ENCODE results near the gene HARBI1.
A peak's percentile ranks its signal among the peaks of the same experiment; 100 is the strongest.

HARBI1 gene

DNA sequence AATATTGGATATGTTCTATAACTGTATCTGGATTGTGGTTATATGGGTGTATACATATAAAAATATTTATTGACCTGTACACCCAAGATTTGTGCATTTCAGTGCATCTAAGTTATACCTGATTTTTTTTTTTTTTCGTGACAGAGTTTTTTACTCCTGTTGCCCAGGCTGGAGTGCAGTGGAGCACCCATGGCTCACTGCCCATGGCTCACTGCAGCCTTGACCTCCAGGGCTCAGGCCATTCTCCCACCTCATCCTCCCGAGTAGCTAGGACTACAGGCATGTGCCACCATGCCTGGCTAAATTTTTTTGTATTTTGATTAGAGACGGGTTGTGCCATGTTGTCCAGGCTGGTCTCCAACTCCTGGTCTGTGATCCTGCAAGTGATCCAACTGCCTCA is 24.6 kb upstream of the HARBI1 start:
- H3K36me3 Mint-ChIP-seq, result peaks cover 19% of the 10 kb centered on the region

DNA sequence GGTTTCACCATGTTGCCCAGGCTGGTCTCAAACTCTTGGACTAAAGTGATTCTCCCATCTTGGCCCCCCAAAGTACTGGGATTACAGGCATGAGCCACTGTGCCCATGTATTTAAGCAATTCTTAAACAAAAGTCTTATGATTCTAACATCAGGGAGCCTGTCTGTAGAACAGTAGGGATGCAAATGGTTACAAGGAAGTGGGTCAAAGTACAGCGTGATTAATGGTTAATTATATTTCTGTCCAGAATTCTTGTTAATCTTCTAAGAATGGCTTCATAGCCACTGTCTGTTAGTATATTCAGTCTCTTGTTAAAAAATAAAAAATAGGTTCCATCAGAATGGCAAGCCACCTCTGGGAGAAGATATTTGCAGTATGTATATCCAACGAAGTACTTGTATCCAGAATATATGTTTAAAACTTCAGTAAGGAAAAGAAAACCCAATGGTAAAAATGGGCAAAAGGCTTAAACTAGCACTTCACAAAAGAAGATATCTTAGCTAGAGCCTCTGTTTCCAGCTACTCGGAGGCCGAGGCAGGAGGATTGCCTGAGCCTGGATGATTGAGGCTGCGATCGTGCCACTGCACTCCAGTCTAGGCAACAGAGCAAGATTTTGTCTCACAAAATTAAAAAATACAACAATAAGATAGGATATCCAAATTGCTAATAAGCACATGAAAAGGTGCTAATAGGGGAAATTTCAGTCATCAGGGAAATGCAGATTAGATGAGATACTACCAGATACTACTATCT is 23.2 kb upstream of the HARBI1 start:
- peaks cover 13% of the 10 kb centered on the region for H3K36me3 Mint-ChIP-seq
- no peak overlapping the region for H3K27ac Mint-ChIP-seq
- H3K4me1 Mint-ChIP-seq, result peaks cover 21% of the 10 kb centered on the region
- peaks cover 4% of the 10 kb centered on the region for H3K9me3 Mint-ChIP-seq
- no peak overlapping the region for H3K4me3 Mint-ChIP-seq
- H3K27me3 Mint-ChIP-seq, result no peaks in the 10 kb centered on the region

More for the DNA sequence above, 24.6 kb upstream of the HARBI1 start:
- H3K27ac Mint-ChIP-seq, result no peak overlapping the region
- peaks cover 21% of the 10 kb centered on the region for H3K4me1 Mint-ChIP-seq
- H3K27me3 Mint-ChIP-seq, result no peaks in the 10 kb centered on the region
- H3K9me3 Mint-ChIP-seq, result peaks cover 4% of the 10 kb centered on the region
- no peak overlapping the region for H3K4me3 Mint-ChIP-seq

DNA sequence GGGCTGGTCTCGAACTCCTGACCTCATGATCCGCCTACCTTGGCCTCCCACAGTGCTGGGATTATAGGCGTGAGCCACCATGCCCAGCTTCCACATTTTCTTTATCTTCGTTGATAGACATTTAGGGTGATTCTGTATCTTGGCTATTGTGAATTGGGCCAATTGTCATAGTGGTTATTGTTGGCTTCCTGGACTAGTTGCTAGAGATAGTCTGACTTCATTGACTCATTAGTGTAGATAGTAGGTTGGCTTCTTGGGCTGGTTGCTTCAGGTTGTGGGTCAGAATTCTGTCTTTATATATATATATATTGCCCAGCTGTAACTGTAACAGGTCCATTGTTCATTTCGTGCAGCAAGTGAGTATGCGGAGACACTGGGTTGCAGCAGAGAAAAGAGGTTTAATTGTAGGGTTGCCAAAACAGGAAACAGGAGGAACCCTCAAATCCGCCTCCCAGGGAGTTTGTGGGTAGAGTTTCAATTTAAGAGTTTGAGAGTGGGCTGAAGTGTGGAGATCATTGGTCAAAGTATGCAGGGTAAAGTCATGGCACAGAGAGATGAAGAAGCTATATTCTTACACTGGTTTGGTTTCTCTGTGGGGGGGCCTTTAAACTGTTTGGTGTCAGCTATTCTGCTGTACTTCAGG is 22.3 kb upstream of the HARBI1 start:
- no peaks in the 10 kb centered on the region for H3K27me3 Mint-ChIP-seq
- H3K27ac Mint-ChIP-seq, result no peak overlapping the region
- H3K4me3 Mint-ChIP-seq, result no peak overlapping the region
- peaks cover 21% of the 10 kb centered on the region for H3K4me1 Mint-ChIP-seq
- peaks cover 4% of the 10 kb centered on the region for H3K9me3 Mint-ChIP-seq
- peaks cover 12% of the 10 kb centered on the region for H3K36me3 Mint-ChIP-seq

DNA sequence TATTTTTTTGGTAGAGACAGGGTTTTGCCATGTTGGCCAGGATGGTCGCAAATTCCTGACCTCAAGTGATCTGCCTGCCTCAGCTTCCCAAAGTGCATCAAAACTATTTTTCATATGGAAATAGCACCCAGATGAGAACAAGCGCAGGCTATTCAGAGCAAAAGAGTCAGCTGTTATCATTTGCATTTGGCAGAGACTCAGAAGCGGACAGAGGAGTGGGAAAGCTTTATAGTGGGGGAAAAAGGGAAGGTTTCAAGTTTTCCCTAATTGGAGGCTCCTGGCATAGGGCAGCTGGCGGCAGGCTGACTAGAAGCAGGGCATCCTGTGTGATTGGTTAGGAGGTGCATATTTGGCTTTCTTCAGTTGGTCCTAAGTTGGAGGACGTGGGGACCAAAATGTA is 20.5 kb upstream of the HARBI1 start:
- H3K9me3 Mint-ChIP-seq, result peaks cover 4% of the 10 kb centered on the region
- H3K4me1 Mint-ChIP-seq, result peaks cover 14% of the 10 kb centered on the region
- no peak overlapping the region for H3K4me3 Mint-ChIP-seq
- H3K27ac Mint-ChIP-seq, result no peak overlapping the region
- no peaks in the 10 kb centered on the region for H3K27me3 Mint-ChIP-seq
- H3K36me3 Mint-ChIP-seq, result peaks cover 14% of the 10 kb centered on the region

DNA sequence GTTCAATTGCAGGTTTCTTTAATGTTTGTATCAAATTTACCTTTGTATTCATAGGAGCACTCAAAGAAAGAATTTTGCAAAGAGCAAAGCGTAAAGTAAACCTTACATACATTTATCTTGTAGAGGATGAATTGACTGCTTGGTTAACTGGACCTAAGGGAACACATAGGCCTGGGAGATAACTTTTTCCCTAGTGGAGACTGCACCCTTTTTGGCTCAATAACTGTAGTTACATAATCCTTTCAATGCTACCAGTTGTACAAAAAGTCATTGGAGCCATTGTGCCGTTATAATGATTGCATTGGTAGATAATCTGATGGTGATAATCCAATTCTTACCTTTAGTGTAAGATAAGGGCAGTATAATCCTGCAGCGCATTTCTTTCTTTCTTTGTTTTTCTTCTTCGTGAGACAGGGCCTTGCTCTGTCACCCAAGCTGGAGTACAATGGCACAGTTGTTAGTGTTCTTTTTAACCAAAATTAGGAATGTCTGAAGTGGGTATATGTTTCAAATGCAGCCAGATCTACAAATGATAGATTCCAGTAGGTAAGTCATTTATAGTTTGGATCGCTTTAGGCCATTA is 18.6 kb upstream of the HARBI1 start:
- Mint-ChIP-seq H3K36me3 (peaks cover 15% of the 10 kb centered on the region), H3K27ac (no peak overlapping the region), H3K27me3 (no peaks in the 10 kb centered on the region), H3K9me3 (peaks cover 4% of the 10 kb centered on the region), H3K4me3 (no peak overlapping the region), H3K4me1 (peaks cover 15% of the 10 kb centered on the region)

DNA sequence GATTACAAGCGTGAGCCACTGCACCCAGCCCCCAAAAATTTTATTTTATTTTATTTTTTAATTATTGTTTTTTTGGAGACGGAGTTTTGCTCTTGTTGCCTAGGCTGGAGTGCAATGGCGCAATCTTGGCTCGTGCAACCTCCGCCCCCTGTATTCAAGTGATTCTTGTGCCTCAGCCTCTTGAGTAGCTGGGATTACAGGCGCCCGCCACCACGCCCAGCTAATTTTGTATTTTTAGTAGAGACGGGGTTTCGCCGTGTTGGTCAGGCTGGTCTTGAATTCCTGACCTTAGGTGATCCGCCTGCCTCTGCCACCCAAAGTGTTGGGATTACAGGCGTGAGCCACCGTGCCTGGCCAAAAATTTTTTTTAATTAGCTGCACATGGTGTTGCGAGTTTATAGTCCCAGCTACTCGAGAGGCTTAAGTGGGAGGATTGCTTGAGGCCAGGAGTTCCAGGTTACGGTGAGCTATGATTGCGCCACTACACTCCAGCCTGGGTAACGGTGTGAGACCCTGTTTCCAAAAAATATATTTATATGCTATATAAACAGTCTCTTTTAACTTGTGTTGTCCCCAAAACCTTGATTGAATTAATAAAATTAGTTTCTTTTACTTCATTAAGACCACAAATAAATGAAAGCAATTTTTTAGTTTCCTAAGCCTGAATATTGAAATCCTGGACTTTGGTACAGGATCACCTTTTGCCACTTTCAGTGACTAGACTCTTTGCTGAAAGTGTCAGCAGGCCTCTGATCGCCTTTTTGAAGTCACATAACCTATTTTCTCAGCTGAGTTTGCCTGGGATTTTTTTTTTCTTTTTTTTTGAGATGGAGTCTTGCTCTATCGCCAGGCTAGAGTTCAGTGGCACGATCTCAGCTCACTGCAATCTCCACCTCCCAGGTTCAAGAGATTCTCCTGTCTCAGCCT is 16.5 kb upstream of the HARBI1 start:
- no peak overlapping the region for H3K4me3 Mint-ChIP-seq
- peaks cover 13% of the 10 kb centered on the region for H3K4me1 Mint-ChIP-seq
- H3K27me3 Mint-ChIP-seq, result no peaks in the 10 kb centered on the region
- H3K36me3 Mint-ChIP-seq, result peaks cover 10% of the 10 kb centered on the region
- no peak overlapping the region for H3K27ac Mint-ChIP-seq
- H3K9me3 Mint-ChIP-seq, result no peaks in the 10 kb centered on the region

DNA sequence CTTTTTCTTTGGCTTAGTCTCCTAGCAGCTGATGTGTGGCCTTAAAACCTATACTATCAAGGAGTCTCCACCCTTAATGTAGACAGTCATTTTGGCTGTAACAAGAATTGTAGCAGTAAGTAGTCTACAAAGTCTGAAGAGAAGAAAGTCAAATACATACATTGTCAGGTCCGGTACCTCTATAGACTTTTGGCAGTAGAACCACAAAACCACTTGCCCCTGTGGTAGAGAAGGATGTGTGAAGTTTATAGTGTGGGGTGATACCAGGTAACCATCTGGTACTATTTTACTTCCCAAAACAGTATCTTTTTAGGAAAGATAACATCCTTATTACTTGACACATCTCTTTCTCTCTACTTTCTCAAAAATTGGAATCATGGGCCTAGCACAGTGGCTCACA is 15.5 kb upstream of the HARBI1 start:
- Mint-ChIP-seq H3K9me3 (no peaks in the 10 kb centered on the region), H3K4me3 (no peak overlapping the region), H3K4me1 (peaks cover 10% of the 10 kb centered on the region), H3K36me3 (peaks cover 8% of the 10 kb centered on the region), H3K27me3 (no peaks in the 10 kb centered on the region), H3K27ac (no peak overlapping the region)

DNA sequence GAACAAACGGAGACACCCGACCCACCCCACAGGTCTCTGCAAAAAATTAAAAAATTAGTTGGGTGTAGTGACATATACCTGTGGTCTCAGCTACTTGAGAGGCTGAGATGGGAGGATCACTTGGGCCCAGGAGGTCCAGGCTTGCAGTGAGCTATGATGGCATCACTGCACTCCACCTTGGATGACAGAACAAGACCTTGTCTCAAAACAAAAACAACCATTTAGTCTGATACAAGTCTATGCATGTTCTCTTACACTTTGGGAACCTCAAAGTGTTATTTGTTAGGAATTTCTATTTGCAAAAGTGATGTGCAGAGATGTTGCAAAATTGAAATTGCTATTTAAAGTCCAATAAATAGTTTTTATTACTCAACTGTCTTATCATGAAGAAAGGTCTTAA is 14.6 kb upstream of the HARBI1 start:
- peaks cover 8% of the 10 kb centered on the region for H3K36me3 Mint-ChIP-seq
- no peaks in the 10 kb centered on the region for H3K9me3 Mint-ChIP-seq

DNA sequence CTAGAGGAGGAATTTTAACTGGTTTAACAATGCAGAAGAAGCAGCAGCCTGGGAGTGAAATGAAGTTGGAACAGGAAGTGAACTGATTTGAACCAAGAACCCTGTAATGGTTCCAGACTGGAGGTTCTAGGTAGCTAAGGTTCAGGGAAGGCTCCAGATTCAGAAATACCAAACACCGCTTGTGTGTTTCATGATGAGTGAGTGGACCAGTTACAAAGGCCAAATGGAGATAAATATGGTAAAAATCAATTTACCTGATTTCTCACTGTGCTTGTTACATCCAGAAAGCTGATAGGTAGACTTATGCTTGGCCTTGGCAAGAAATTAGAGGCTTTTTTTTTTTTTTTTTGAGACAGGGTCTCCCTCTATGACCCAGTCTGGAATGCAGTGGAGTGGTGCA is 13.2 kb upstream of the HARBI1 start:
- Mint-ChIP-seq H3K9me3 (no peaks in the 10 kb centered on the region), H3K4me3 (no peak overlapping the region), H3K27ac (no peak overlapping the region), H3K4me1 (peaks cover 18% of the 10 kb centered on the region), H3K36me3 (peaks cover 11% of the 10 kb centered on the region), H3K27me3 (no peaks in the 10 kb centered on the region)

More for the DNA sequence above, 14.6 kb upstream of the HARBI1 start:
- H3K27me3 Mint-ChIP-seq, result no peaks in the 10 kb centered on the region
- no peak overlapping the region for H3K4me3 Mint-ChIP-seq
- no peak overlapping the region for H3K27ac Mint-ChIP-seq
- peaks cover 12% of the 10 kb centered on the region for H3K4me1 Mint-ChIP-seq

DNA sequence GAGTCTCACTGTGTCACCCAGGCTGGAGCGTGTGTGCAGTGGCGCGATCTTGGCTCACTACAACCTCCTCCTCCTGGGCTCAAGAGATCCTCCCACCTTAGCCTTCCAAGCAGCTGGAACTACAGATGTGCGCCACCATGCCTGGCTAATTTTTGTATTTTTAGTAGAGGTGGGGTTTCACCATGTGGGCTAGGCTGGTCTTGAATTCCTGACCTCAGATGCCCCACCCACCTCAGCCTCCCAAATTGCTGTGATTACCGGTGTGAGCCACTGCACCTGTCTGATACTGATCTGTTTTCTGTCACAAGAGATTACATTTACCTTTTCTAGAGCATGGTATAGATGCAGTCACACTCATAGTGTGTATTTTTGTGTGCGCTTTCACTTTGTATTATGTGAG is 11.9 kb upstream of the HARBI1 start:
- no peak overlapping the region for H3K4me3 Mint-ChIP-seq
- H3K9me3 Mint-ChIP-seq, result no peaks in the 10 kb centered on the region
- no peaks in the 10 kb centered on the region for H3K27me3 Mint-ChIP-seq
- peaks cover 25% of the 10 kb centered on the region for H3K4me1 Mint-ChIP-seq
- H3K36me3 Mint-ChIP-seq, result peaks cover 14% of the 10 kb centered on the region
- H3K27ac Mint-ChIP-seq, result no peak overlapping the region

DNA sequence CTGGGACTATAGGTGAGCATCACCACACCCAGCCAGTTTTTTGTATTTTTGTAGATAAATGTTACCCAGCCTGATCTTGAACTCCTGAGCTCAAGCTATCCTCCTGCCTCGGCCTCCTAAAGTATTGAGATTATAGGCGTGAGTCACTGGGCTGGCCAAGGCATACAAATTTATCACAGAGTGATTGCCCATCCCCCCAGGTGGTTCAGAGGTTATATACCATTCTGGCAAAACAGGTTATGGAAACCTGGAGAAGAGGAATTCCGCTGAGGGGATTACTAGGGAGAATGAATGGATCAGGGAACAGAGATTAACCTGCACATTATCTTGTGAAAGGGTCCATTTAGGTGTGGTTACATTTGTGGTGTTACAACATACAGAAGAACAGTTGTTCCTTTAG is 8.4 kb upstream of the HARBI1 start:
- Mint-ChIP-seq H3K27me3 (no peaks in the 10 kb centered on the region), H3K27ac (no peak overlapping the region), H3K9me3 (no peaks in the 10 kb centered on the region), H3K4me1 (peaks cover 39% of the 10 kb centered on the region), H3K4me3 (no peak overlapping the region), H3K36me3 (peaks cover 15% of the 10 kb centered on the region)

DNA sequence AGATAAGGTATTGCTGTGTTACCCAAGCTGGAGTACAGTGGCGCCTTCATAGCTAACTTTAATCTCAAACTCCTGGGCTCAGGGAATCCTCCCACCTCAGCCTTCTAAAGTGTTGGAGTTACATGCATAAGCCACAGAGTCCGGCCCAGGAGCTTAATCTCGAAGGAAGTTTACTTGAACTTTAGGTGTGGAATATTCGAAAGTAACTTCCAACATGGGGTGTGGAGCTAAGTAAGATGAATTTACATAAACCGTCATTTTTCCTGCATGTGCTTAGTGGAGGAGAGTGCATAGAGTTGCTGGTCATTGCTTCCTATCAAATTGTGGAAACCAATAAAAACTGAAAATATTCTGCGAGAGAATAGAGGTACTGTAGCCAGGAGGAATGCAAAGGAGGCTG is 1.8 kb upstream of the HARBI1 start:
- H3K36me3 Mint-ChIP-seq, result peaks cover 8% of the 10 kb centered on the region
- H3K4me1 Mint-ChIP-seq, result peaks cover 48% of the 10 kb centered on the region
- H3K4me3 Mint-ChIP-seq, result peak overlapping the region; percentile 65
- H3K27ac Mint-ChIP-seq, result no peak overlapping the region
- H3K9me3 Mint-ChIP-seq, result no peaks in the 10 kb centered on the region
- H3K27me3 Mint-ChIP-seq, result no peaks in the 10 kb centered on the region

DNA sequence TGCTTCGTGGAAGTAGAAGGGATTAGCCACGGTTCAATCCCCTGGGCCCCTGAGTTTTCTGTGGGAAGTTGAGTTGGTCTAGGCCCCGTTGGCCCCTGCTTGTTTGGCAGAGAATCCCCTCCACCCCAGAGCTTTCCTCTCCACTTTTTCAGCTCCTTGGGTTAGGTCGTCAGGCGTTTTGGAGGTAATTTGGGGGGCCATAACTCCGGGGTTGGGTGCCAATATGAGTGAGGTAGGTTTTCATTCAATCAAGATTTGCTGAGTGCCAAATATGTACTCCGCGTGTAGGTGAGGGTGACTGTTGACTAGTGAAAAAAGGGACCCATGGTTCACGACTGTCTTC is 916 bp upstream of the HARBI1 start:
- Mint-ChIP-seq H3K4me1 (peaks cover 48% of the 10 kb centered on the region), H3K27ac (peak overlapping the region; percentile 100), H3K9me3 (no peaks in the 10 kb centered on the region), H3K36me3 (peaks cover 8% of the 10 kb centered on the region), H3K4me3 (peak overlapping the region; percentile 99), H3K27me3 (no peaks in the 10 kb centered on the region)

DNA sequence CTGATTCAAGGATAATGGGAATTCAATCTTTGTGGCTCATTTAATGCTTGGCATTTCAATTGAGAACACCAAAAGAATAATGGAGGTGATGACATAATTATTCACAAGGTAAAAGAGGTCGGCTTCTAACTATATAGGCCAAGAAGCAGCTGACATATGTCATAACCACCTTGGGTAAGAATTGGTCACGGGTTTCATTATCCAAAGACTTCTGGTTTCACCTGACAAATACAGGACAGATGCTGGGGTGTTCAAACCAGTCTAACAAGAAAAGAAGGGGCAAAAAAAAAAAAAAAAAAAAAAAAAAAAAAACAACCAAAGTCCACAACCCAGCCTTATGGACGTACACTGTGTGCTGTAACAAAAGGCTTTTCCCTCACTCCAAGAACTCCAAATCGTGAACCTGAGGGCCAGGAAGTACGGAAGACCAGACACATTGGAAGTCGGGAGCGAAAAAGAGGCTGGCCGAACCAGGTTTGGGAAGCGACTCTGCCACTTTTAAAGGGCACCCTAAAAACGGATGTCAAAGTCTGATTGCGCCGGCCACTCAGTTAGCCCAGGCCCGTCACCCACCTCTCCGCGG is 385 bp downstream of the HARBI1 start:
- no peaks in the 10 kb centered on the region for H3K9me3 Mint-ChIP-seq
- H3K4me1 Mint-ChIP-seq, result peaks cover 40% of the 10 kb centered on the region
- peak overlapping the region; percentile 100 for H3K27ac Mint-ChIP-seq
- peaks cover 6% of the 10 kb centered on the region for H3K36me3 Mint-ChIP-seq
- peak overlapping the region; percentile 99 for H3K4me3 Mint-ChIP-seq
- H3K27me3 Mint-ChIP-seq, result no peaks in the 10 kb centered on the region

DNA sequence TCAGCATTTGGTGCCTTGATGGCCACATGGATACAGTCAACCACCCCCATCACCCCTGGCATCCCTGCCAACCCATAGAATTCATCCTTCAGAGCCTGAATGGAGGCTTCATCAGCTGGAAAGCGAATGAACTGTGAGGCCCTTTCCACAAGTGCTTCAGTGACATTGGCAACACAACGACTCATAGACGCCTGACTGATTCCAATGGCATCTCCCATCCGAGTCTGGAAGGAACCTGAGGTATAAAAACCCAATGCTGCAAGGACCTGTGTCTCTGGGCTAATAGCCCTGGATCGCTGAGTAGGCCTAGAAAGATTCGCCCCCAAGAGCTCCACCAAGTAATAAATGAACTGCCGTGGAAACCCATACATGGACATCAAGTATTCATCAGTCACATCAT is 1.3 kb downstream of the HARBI1 start:
- Mint-ChIP-seq H3K27ac (no peak overlapping the region), H3K36me3 (peaks cover 3% of the 10 kb centered on the region), H3K27me3 (no peaks in the 10 kb centered on the region)

More for the DNA sequence above, 1.3 kb downstream of the HARBI1 start:
- Mint-ChIP-seq H3K4me1 (peaks cover 34% of the 10 kb centered on the region), H3K9me3 (no peaks in the 10 kb centered on the region), H3K4me3 (peak overlapping the region; percentile 99)

All from activated naive CD4-positive, alpha-beta T cell treated with anti-CD3 and anti-CD28 coated beads, Interleukin-2, amount 50 U/mL, for 24 hours (primary cell).